Measurements from ENCODE around the gene KLRC2.
"Not testable (repeated sequence)": the region's sequence is repeated elsewhere in the genome, so short reads cannot be mapped to it uniquely, and the experiment has no call there.

The KLRC2 gene

GRCh38 chr12:10405294-10405693, 30.5 kb downstream of the KLRC2 start:
- no peak for DNase-seq (ENCODE audit: low read depth)

DNA sequence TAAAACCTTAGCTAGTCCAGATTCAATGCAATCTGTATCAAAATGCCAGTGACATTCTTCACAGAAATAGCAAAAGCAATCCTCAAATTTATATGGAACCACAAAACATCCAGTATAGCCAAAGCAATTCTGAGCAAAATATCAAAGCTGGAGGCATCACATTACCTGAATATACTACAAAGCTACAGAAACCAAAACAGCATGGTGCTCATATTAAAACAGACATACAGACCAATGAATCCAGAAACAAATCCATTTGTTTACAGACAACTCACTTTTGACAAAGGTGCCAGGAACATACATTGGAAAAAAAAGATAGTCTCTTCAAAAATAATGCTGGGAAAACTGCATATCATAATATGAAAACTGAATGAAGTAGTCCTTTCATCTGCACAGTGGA, 31.0 kb downstream of the KLRC2 start:
- DNase-seq (ENCODE audit: low read depth), result no peak

GRCh38 chr12:10400829-10401228, 35.0 kb downstream of the KLRC2 start:
- no peak for DNase-seq (ENCODE audit: low read depth)

- DNase-seq (ENCODE audit: low read depth), result no peak
These were observed 37.6 kb downstream of the KLRC2 start for GRCh38 chr12:10398168-10398567.

DNA sequence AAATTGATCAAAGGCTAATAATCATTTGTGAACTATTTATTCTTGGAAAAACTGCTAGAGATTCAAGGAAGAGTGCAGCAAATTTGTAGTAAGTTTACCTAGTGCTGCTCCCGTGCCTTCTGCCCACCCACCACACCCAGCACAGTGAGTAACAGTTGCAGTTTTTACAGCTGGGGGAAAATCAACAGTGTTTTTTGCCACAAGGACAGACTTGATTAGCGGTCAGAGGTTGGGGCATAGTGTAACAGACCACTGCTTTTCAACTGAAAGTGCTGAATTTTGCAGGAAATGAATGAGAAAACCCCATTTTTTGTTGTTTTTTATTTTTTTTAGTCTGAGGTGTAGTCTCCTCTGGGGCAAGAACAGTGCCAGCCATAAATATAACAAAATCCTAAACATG, 38.5 kb downstream of the KLRC2 start:
- DNase-seq (ENCODE audit: low read depth), result no peak

DNA sequence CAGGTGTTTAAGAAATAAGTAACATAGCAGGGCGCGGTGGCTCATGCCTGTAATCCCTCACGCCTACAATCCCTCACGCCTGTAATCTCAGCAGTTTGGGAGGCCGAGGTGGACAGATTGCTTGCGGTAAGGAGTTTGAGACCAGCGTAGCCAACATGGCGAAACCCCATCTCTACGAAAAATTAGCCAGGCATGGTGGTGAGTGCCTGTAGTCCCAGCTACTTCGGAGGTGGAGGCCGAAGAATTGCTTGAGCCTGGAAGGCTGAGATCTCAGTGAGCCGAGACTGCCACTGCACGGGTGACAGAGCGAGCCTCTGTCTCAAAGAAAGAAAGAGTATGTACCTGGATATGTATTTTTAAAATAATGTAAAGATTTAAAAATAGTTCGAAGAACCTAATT, 39.6 kb downstream of the KLRC2 start:
- not testable (repeated sequence) for DNase-seq (ENCODE audit: low read depth)

DNA sequence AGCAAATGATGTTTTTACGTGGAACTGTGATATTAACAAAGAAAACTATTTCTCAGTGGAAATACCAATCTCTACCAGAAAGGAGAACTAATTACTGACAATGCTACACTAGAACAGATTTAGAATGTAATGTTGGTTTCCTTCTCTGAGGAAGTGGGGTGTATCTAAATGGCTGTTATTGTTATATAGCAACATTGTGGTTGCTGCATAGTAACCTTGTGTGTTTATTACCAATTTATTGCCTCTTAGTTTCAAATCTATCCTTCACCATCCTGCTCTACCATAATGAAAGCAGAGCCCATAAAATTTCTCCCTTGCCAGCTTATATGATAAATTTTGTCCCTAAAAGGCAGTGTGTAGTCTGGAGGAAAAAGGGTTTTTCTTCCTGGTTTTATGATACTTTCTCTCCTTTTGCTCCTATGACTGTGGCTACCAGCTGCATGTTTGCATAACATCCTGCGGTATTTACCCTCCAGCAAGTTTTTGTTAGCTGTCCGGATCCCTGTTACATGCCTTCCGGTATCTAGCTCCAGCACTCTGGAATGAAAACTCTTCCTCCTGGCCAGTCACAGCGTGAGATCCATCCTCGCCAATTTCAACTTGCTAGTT, 40.3 kb downstream of the KLRC2 start:
- DNase-seq (ENCODE audit: low read depth), result peak; percentile 83

GRCh38 chr12:10394531-10395152, 41.2 kb downstream of the KLRC2 start:
- DNase-seq (ENCODE audit: low read depth), result not testable (repeated sequence)

GRCh38 chr12:10393291-10393690, 42.5 kb downstream of the KLRC2 start:
- no peak for DNase-seq (ENCODE audit: low read depth)

DNA sequence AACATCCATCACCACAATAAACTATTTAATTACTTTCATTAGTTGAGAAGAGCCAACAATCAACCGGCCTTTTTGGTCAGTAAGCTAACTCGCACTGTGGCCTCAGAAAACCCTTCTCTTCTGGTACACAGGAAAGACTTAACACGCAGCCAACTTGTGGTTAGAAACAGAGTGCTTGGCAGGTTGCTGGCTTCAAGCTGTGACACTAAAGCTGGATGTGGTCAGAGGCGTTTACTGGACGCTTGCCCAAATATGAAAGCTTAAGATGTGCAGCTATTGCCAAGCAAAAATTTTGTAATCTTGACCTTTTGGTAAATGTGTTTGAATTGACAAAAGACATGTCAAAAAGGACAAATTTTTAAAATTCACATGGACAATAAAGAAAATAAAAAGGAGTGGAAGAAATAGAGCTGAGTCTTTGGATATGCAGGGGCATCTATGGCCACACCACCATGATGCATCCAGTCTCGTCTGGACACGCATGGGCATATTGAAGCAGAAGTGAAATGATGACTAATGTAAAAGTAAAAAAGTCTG, 43.3 kb downstream of the KLRC2 start:
- peak; percentile 85 for DNase-seq (ENCODE audit: low read depth)

GRCh38 chr12:10390991-10391390, 44.8 kb downstream of the KLRC2 start:
- DNase-seq (ENCODE audit: low read depth), result not testable (repeated sequence)

DNA sequence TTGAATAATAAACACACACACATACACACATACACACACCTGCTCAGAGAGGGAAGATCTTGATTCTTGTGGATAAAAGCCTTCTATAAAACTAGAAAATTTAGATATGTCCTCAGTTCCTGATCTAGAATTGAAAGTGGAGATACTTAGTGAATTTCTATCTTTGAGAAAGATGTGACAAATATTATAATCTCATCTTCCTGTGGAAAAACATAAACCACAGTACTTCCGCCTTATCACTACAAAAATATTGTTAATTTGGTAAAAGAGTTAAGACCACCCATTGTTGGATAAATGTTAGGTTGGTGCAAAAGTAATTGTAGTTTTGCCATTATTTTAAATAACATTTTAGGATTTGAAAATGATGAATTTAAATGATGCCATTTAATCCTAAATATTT, 45.9 kb downstream of the KLRC2 start, which contains the start of gene KLRK1:
Gene KLRK1 (minus strand): TSS at position 138 of the 400 bp plus-strand sequence. CDS start 1,231 bp downstream, outside the sequence.
- DNase-seq (ENCODE audit: low read depth), result no peak

- no peak for DNase-seq (ENCODE audit: low read depth)
These were observed 47.0 kb downstream of the KLRC2 start for GRCh38 chr12:10388624-10389413.

DNA sequence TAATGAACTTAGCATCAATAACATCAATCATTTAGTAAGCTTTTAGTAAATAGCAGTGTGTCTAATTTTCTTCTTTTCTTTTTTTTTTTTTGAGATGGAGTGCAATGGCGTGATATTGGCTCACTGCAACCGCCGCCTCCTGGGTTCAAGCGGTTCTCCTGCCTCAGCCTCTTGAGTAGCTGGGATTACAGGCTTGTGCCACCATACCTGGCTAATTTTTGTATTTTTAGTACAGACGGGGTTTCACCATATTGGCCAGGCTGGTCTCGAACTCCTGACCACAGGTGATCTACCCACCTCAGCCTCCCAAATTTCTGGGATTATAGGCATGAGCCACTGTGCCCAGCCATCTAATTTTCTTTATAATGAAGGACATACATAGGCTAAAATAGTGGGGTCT, 48.3 kb downstream of the KLRC2 start:
- DNase-seq (ENCODE audit: low read depth), result not testable (repeated sequence)

- no peak for DNase-seq (ENCODE audit: low read depth)
These were observed 49.0 kb downstream of the KLRC2 start for GRCh38 chr12:10386857-10387256.

GRCh38 chr12:10385166-10385613, 50.6 kb downstream of the KLRC2 start:
- DNase-seq (ENCODE audit: low read depth), result peak; percentile 66

GRCh38 chr12:10384191-10384590, 51.6 kb downstream of the KLRC2 start:
- DNase-seq (ENCODE audit: low read depth), result no peak

DNA sequence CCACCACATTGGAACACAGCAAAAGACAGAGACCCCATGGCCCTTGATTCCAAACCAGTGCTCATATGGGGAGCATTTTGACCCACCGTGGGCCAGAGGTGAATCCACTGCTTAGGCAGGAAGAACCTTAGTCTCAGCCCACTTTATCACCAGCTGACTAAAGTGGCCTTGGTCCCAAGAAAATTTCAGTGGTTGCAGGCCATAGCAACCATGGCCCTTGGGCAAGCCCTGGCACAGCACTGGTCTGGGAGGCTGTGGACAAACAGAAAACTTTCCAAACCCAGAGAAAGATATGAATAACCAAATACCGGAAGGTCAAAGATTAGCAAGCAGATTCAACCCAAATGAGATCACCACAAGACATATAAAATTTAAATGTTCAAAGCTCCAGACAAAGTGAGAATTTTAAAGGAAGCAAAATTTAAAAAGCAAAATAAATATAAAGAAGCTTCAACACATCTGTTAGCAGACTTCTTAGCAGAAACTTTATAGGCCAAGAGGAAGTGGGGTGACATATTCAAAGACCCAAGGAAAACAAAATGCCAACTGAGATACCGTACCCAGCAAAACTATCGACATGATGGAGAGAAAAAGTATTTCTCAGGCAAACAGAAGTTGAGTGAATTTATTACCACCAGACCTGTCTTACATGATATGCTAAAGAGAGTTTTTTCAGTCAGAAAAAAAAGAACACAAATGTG, 53.7 kb downstream of the KLRC2 start:
- DNase-seq (ENCODE audit: low read depth), result no peak

All from GM04503 (cell line).